Occipital lobe (tissue), 2 donors: ENCODE data around the gene SMAP1. TPM values are rescaled to one million over a fixed set of nuclear protein-coding genes. Genes with fewer than 3 reads are reported as not detected.
"Not testable (repeated sequence)": the region's sequence is repeated elsewhere in the genome, so short reads cannot be mapped to it uniquely, and the experiment has no call there.

Experiments used
- DNase-seq: peaks from one replicate; lab custom pipeline; 2025; lab: John Stamatoyannopoulos, UW
- total RNA-seq: library from RNA; depleted of rRNA; stranded (reverse); fragments of >200 nt; gene quantifications from one replicate; pipeline ENCODE4 v1.2.3, GENCODE V29; 2014

Gene SMAP1
- total RNA-seq, 1 donor from 2014 or later, result 61.5 TPM

DNA sequence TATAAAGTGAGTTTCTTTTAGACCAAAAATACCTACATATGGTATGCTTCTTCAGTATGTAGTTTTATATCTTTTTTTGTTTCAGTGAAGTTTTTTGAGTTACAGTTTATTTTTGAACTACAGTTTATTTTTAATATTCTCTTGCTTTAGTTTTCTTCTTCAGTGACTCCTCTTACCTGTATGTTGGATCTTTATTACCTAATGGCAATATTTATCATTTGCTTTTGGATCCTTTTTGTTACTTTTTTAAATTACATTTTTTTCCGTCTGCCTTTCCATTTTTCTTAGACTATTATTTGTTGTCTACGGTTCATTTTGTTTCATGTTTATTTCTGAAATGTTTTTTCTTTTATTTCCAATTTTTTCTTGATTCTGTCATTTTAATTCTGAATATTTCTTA, 71.9 kb downstream of the SMAP1 start:
- no peak for DNase-seq

- not testable (repeated sequence) for DNase-seq
These were observed 73.1 kb downstream of the SMAP1 start for GRCh38 chr6:70740746-70741145.

- DNase-seq, result not testable (repeated sequence)
These were observed 74.8 kb downstream of the SMAP1 start for GRCh38 chr6:70742462-70742861.

GRCh38 chr6:70753870-70754380, 86.2 kb downstream of the SMAP1 start:
- DNase-seq, result no peak

DNA sequence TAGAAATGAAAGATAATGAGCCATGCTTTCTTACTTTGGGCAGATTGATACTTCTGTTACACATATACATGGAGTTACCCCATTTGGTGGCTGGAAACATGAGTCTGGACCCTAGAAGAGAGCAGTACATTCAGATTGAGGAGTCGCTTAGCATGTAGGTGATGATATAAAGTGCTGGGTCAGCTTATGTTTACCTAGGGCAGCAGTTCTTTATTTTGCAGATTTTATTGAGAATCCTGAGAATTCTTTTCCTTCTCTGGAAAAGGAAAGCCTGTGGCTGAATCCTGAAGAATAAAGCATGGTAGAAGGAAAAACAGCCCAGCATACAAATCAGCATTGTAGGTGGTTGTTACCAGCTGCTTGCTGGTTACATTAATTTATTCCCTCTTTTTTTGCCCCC, 91.2 kb downstream of the SMAP1 start:
- DNase-seq, result no peak

DNA sequence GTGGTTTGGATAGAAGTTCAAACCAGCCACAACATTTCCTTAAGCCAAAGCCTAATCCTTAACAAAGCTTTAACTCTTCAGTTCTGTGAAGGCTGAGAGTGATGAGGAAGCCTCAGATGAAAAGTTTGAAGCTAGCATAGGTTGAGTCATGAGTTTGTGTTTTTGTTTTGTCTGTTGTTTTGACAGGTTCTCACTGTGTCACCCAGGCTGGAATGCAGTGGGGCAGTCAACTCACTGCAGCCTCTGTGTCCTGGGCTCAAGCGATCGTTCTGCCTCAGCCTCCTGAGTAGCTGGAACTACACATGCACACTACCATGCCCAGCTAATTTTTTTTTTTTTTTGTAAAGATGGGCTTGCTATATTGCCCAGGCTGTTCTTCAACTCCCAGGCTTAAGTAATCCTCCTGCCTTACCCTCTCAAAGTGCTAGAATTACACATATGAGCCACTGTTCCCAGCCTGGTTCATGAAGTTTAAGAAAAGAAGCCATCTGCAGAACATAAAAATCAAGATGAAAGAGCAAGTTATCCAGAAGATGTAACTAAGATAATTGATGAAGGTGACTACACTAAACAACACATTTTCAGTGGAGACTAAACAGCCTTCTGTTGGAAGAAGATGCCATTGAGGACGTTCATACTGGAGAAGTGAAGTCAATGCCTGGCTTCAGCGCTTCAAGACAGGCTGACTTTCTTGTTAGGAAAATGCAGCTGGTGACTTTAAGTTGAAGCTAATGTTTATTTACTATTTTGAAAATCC, 96.2 kb downstream of the SMAP1 start:
- DNase-seq, result no peak

- no peak for DNase-seq
These were observed 97.0 kb downstream of the SMAP1 start for GRCh38 chr6:70764706-70765105.

DNA sequence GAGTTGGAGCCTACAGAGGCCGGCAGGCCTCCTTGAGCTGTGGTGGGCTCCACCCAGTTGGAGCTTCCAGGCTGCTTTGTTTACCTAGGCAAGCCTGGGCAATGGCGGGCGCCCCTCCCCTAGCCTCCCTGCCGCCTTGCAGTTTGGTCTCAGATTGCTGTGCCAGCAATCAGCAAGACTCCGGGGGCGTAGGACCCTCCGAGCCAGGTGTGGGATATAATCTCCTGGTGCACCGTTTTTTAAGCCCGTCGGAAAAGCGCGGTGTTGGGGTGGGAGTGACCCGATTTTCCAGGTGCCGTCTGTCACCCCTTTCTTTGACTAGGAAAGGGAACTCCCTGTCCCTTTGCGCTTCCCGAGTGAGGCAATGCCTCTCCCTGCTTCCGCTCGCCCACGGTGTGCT, 103.7 kb downstream of the SMAP1 start:
- DNase-seq, result not testable (repeated sequence)

DNA sequence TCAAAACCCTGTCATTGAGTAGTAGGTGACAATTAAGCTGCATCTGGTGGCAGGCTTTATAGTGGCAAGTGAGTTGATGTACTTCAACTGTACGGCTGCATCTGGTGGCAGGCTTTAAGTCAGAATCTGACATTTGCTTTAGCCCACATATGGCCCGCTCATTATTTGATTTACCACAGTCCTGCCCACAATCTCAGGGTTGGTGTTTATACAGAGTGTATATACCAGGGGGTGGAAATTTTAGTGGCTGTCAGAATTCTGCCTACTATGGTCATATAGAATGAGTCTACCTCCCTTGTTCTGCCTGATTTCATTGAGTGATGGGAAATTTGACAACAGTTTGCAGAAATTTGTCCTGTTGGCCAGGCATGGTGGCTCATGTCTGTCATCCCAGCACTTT, 112.3 kb downstream of the SMAP1 start:
- DNase-seq, result no peak

- DNase-seq, result no peak
These were observed 123.0 kb downstream of the SMAP1 start for GRCh38 chr6:70790483-70791224.

- no peak for DNase-seq
These were observed 129.9 kb downstream of the SMAP1 start for GRCh38 chr6:70797625-70798024.

GRCh38 chr6:70806086-70806485, 138.4 kb downstream of the SMAP1 start:
- no peak for DNase-seq

DNA sequence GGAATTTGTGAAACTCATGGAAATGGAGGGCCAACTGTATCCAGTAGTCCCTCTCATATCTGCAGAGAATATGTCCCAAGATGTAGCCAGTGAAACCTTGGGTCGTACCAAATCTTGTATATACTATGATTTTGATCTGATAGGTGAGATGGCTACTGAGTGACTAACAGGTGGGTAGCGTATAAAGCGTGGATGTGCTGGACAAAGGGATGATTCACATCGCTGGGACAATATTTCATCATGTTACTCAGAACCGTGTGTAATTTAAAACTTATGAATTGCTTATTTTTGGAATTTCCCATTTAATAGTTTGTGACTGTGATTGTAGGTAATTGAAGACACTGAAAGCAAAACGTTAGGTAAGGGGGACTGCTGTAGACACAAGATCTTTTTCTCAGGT, 144.1 kb downstream of the SMAP1 start:
- no peak for DNase-seq

DNA sequence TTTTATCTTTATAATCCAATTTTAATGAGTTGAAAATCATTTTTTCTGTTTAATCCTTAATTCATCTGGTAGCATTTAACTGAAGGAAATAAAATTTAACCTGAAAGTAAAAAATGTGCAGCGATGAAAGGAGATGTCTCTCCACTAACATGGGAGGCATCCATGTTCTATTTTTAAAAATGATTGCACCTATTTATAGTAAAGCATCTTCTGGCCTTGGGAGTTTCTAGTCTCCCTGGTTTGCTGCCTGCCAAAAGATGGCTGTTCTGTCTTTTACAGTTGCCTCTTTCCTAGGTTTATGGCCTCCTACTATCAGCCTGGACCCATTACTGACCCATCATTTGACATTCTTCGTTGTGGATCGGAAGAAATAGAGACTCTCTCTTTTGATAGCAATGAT, 146.2 kb downstream of the SMAP1 start:
- DNase-seq, result no peak

- no peak for DNase-seq
These were observed 152.0 kb downstream of the SMAP1 start for GRCh38 chr6:70819646-70820045.

- DNase-seq, result no peak
These were observed 153.1 kb downstream of the SMAP1 start for GRCh38 chr6:70820778-70821177.

GRCh38 chr6:70821751-70822150, 154.1 kb downstream of the SMAP1 start:
- DNase-seq, result no peak

DNA sequence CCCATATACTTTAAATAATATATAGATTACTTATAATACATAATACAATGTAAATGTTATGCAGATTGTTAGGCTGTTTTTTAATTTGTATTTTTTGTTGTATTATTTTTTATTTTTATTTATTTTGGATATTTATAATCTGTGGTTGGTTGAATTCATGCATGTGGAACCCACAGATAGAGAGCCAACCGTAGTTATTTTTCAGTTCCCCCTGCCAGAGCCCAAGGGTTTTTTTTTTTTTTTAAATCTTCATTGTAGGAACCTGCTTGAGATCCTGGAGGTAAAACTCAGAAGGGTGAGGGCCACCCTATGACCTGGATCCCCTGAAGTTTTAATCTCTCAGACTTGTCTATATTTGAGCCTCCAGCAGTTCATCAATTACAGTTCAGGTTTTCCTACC, 156.0 kb downstream of the SMAP1 start:
- no peak for DNase-seq

GRCh38 chr6:70831427-70831826, 163.7 kb downstream of the SMAP1 start:
- no peak for DNase-seq

DNA sequence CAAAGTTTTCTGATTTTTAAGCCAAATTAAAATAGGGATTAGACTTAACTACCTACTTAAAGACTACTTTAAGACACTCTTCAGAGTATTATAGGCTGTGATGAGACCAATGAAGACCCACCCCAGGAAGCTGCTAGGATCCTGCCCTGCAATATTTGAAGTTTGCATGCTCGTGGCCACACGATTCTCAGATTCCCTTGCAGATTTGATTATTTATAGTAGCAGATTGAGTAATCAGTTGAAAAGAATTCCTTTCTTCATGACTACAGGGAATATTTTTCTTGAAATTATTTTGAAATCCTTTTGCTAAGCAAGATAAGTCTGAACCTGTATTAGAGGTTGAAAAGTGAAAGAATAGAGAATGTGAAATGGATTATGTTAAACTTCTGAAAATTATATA, 166.8 kb downstream of the SMAP1 start:
- no peak for DNase-seq

DNA sequence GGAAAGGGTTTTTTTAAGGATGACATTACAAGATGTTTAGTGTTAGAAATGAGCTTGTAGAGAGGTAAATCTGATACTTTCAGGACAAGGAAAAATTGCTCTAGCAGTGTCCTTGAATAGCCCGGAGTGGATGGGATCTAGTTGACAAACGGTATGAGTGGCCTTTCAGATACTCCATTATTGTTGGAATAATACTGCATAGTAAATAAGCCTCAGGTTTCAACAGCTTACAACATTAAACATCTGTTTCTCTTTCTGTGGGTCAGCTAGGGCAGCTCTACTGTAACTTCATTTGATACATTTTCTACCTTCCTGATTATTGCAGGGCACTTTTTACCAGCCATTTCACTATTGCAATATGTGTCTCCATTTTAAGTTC, 171.2 kb downstream of the SMAP1 start:
- DNase-seq, result no peak

GRCh38 chr6:70839286-70840266, 171.9 kb downstream of the SMAP1 start:
- no peak for DNase-seq
